H1 (cell line): ENCODE data around the gene ERN2. TPM values are rescaled to one million over a fixed set of nuclear protein-coding genes. Genes with fewer than 3 reads are reported as not detected.

Source experiments
- CHD1 ChIP-seq: IDR thresholded peaks from 2 replicates; pipeline ENCODE4 v1.6.1; 2012; ENCODE audit warnings: low read depth, low read length, improper control_type of control experiment
- EGR1 ChIP-seq: IDR thresholded peaks from 2 replicates; pipeline ENCODE4 v1.6.1; 2011; ENCODE audit warnings: low read depth, low read length, borderline replicate concordance
- EP300 ChIP-seq, 2 experiments: IDR thresholded peaks; 1 replicate in 1 of 2; 2 replicates in 1 of 2; pipeline ENCODE4 v1.6.1; 2011 to 2012; ENCODE audit warnings: low read depth in 2 of 2, low read length in 2 of 2, mild to moderate bottlenecking in 2 of 2, borderline replicate concordance in 1 of 2, inconsistent platforms in 1 of 2, moderate library complexity in 1 of 2
- KDM4A ChIP-seq: IDR thresholded peaks from one replicate; pipeline ENCODE4 v1.7.1; 2012; ENCODE audit warnings: low read depth, mild to moderate bottlenecking, moderate library complexity, low read length, inconsistent platforms; ENCODE audit not compliant: severe bottlenecking
- PHF8 ChIP-seq: fragments of 200-600 bp; sonication (generic); conservative IDR thresholded peaks from 2 replicates; pipeline ENCODE4 v1.7.1; 2012; ENCODE audit warnings: low read depth, mild to moderate bottlenecking, inconsistent platforms, low read length, moderate library complexity
- POLR2AphosphoS5 ChIP-seq: IDR thresholded peaks from 2 replicates; pipeline ENCODE4 v1.6.1; 2011; ENCODE audit warnings: low read depth, low read length
- RNF2 ChIP-seq: fragments of 200-900, 300-1000 bp; sonication (generic); IDR thresholded peaks from 2 replicates; pipeline ENCODE4 v1.7.1; 2016; ENCODE audit warnings: borderline replicate concordance, low read depth, mild to moderate bottlenecking, antibody characterized with exemption, low read length; ENCODE audit not compliant: poor library complexity, severe bottlenecking; ENCODE audit errors: missing control alignments
- SAP30 ChIP-seq: fragments of 300-600 bp; sonication (generic); IDR thresholded peaks from 2 replicates; pipeline ENCODE4 v1.7.1; 2012; ENCODE audit warnings: low read length, moderate library complexity, mild to moderate bottlenecking, inconsistent platforms; ENCODE audit not compliant: insufficient read depth, insufficient replicate concordance
- SUZ12 ChIP-seq: fragments of 200-600 bp; sonication (generic); IDR thresholded peaks from 2 replicates; pipeline ENCODE4 v1.6.1; 2012; ENCODE audit warnings: mild to moderate bottlenecking, inconsistent platforms, low read length, moderate library complexity, mixed read lengths
- polyA plus RNA-seq, 7 experiments: library from polyadenylated mRNA; depleted of rRNA in 3 of 7; stranded (reverse) in 5 of 7; unstranded in 2 of 7; fragments of >200 nt in 5 of 7; fragments of 200-250 nt in 2 of 7; gene quantifications; 1 replicate in 5 of 7; 2 replicates in 1 of 7; 4 replicates in 1 of 7; pipeline versions ENCODE4 v1.2.1 to v1.2.3, GENCODE V29; 2011 to 2013; ENCODE audit warnings: missing spikeins in 2 of 7, mixed read lengths in 2 of 7
- total RNA-seq: library from RNA; stranded (reverse); fragmentation: NEBNext Ultra II Directional; extraction: Animal tissue kit (Norgen Biotek cat#: 25700); gene quantifications from 2 replicates; pipeline ENCODE4 v1.2.1, GENCODE V29; 2021

ERN2 gene
- total and polyA plus RNA-seq, 2 of the 8 experiments (the other 6 are each of a cell fraction or from before 2014, with no cell fraction given) = 2.4 to 4.4 TPM

DNA sequence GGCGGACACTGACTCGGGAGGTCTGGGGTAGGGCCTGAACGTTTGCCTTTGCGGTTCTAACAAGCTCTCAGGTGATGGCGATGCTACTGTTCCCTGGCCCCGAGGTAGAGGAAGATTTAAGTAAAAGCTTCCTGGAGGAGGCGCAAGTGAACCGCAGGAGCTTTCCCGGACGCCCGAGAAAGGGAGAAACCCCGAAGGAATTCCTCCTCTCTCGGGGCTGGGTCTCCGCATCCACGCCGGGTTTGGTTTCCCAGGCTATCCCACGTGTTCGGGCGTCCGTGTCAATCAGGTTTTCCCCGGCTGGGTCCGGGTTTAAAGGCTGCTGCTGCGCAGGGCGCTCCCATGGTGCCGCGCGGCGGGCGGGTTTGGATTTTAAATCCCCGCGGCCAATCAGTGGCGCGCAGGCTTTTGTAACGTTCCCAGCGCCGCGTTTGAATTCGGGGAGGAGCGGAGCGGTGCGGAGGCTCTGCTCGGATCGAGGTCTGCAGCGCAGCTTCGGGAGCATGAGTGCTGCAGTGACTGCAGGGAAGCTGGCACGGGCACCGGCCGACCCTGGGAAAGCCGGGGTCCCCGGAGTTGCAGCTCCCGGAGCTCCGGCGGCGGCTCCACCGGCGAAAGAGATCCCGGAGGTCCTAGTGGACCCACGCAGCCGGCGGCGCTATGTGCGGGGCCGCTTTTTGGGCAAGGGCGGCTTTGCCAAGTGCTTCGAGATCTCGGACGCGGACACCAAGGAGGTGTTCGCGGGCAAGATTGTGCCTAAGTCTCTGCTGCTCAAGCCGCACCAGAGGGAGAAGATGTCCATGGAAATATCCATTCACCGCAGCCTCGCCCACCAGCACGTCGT lies 34.4 kb downstream of the ERN2 start, which contains the start of gene PLK1 (continued):
- TF ChIP-seq EP300 (IDR thresholded peaks at IDR 0.05; ENCODE audit: borderline replicate concordance in 1 of 2, low read depth in 2 of 2, low read length in 2 of 2) = no peak
- TF ChIP-seq SAP30 = peak; percentile 32
- no peak; the same call in none of the 2 replicates for TF ChIP-seq PHF8
- no peak for TF ChIP-seq CHD1
- TF ChIP-seq POLR2AphosphoS5 = peak; percentile 65; the same call in 1 of the 2 replicates
- peak; percentile 62 for TF ChIP-seq KDM4A
- TF ChIP-seq SUZ12 = peak; percentile 28; the same call in 1 of the 2 replicates
- TF ChIP-seq RNF2 = peak; percentile 25
- TF ChIP-seq EGR1 = 0 out of 2 replicates have a peak, but pooled peaks have one; percentile 17
- TF ChIP-seq, all 59 proteins: peak for 23
